HepG2 (cell line): ENCODE measurements around the gene ARFGEF3. TPM values are rescaled to one million over a fixed set of nuclear protein-coding genes. Genes with fewer than 3 reads are reported as not detected.

Source experiments
- ARID3A ChIP-seq: IDR thresholded peaks from 2 replicates; pipeline ENCODE4 v1.6.1; 2012; ENCODE audit warnings: low read depth, low read length, improper control_type of control experiment
- CAMTA2 ChIP-seq: sonication (generic); formaldehyde crosslinking; IDR thresholded peaks from 2 replicates; pipeline ENCODE4 v1.4.0; 2020; ENCODE audit warnings: mild to moderate bottlenecking, missing genetic modification reagents, borderline replicate concordance
- GABPA ChIP-seq, 2 experiments: IDR thresholded peaks; 2 replicates each; pipeline ENCODE4 v1.6.1; 2011 to 2016; ENCODE audit warnings: low read depth in 2 of 2, low read length in 1 of 2, missing biosample characterization in 1 of 2, missing genetic modification characterization in 1 of 2
- JARID2 ChIP-seq: sonication (generic); formaldehyde crosslinking; IDR thresholded peaks from 2 replicates; pipeline ENCODE4 v1.8.1; 2023; ENCODE audit warnings: missing genetic modification reagents, inconsistent platforms; ENCODE audit not compliant: insufficient replicate concordance
- LBX2 ChIP-seq: sonication (generic); formaldehyde crosslinking; IDR thresholded peaks from 2 replicates; pipeline ENCODE4 v1.5.0; 2020; ENCODE audit warnings: missing genetic modification reagents, mild to moderate bottlenecking, borderline replicate concordance
- TCF12 ChIP-seq, 2 experiments: fragments of 450-650 bp in 1 of 2; sonication (generic) in 1 of 2; formaldehyde crosslinking in 1 of 2; IDR thresholded peaks; 2 replicates each; pipeline versions ENCODE4 v1.6.1 to v1.8.0; 2017 to 2022; ENCODE audit warnings: antibody characterized with exemption in 1 of 2, mild to moderate bottlenecking in 1 of 2, missing genetic modification reagents in 1 of 2, moderate library complexity in 1 of 2
- ZBTB4 ChIP-seq: sonication (generic); formaldehyde crosslinking; IDR thresholded peaks from 2 replicates; pipeline ENCODE4 v1.4.0; 2020; ENCODE audit warnings: missing genetic modification reagents, mild to moderate bottlenecking, borderline replicate concordance
- ZMAT3 ChIP-seq: sonication (generic); formaldehyde crosslinking; conservative IDR thresholded peaks from 2 replicates; pipeline ENCODE4 v1.7.0; 2021; ENCODE audit warnings: missing genetic modification reagents
- ZNF124 ChIP-seq: sonication (generic); formaldehyde crosslinking; IDR thresholded peaks from 2 replicates; pipeline ENCODE4 v1.4.0; 2020; ENCODE audit warnings: missing genetic modification reagents
- ZNF142 ChIP-seq: sonication (generic); formaldehyde crosslinking; IDR thresholded peaks from 2 replicates; pipeline ENCODE4 v1.4.0; 2020; ENCODE audit warnings: missing genetic modification reagents
- ZNF572 ChIP-seq: sonication (generic); formaldehyde crosslinking; IDR thresholded peaks from 2 replicates; pipeline ENCODE4 v1.5.1; 2020; ENCODE audit warnings: mild to moderate bottlenecking, missing genetic modification reagents
- polyA plus RNA-seq, 8 experiments: library from polyadenylated mRNA; depleted of rRNA in 3 of 8; stranded (reverse) in 7 of 8; unstranded in 1 of 8; fragments of >200 nt; fragmentation: Illumina TruSeq in 4 of 8; extraction: Trizol in 4 of 8; gene quantifications; 2 replicates each; pipeline versions ENCODE4 v1.2.1 to v1.2.3, GENCODE V29; 2011 to 2016; ENCODE audit warnings: low read depth in 4 of 8, missing spikeins in 1 of 8, mixed read lengths in 1 of 8; ENCODE audit not compliant: insufficient read depth in 1 of 8
- total RNA-seq, 5 experiments: library from RNA; depleted of rRNA; stranded (reverse); fragments of >200 nt; fragmentation: Illumina TruSeq; extraction: Trizol; gene quantifications; 2 replicates each; pipeline ENCODE4 v1.2.3, GENCODE V29; 2016; ENCODE audit warnings: low read depth in 1 of 5

Gene ARFGEF3
- total and polyA plus RNA-seq, 2 of the 13 experiments (the other 11 are each of a cell fraction or from before 2014, with no cell fraction given), result 0.60 to 2.6 TPM

- TF ChIP-seq ZNF142 (CRISPR knock-in tag), result peak; percentile 15; the same call in 1 of the 2 replicates
- TF ChIP-seq ZMAT3, result no peak
- peak; percentile 93 for TF ChIP-seq ZNF572 (CRISPR knock-in tag)
- no peak for TF ChIP-seq GABPA (IDR thresholded peaks at IDR 0.05; ENCODE audit: low read depth, low read length)
- no peak for TF ChIP-seq GABPA (CRISPR knock-in tag; IDR thresholded peaks at IDR 0.05; ENCODE audit: low read depth)
- 0 out of 2 replicates have a peak, but pooled peaks have one; percentile 33 for TF ChIP-seq ZBTB4 (CRISPR knock-in tag)
- no peak for TF ChIP-seq TCF12 (IDR thresholded peaks at IDR 0.05)
- 0 out of 2 replicates have a peak, but pooled peaks have one; percentile 10 for TF ChIP-seq TCF12 (CRISPR knock-in tag; IDR thresholded peaks at IDR 0.05)
- TF ChIP-seq CAMTA2 (CRISPR knock-in tag), result no peak
- no peak for TF ChIP-seq ZNF124 (CRISPR knock-in tag)
- TF ChIP-seq LBX2, result no peak
- no peak for TF ChIP-seq JARID2 (CRISPR knock-in tag)
- TF ChIP-seq ARID3A, result no peak
These were observed 726 bp upstream of the ARFGEF3 start (continued) for GRCh38 chr6:138161088-138161337.
